ENCODE data around the gene RNU4-1.

DNA sequence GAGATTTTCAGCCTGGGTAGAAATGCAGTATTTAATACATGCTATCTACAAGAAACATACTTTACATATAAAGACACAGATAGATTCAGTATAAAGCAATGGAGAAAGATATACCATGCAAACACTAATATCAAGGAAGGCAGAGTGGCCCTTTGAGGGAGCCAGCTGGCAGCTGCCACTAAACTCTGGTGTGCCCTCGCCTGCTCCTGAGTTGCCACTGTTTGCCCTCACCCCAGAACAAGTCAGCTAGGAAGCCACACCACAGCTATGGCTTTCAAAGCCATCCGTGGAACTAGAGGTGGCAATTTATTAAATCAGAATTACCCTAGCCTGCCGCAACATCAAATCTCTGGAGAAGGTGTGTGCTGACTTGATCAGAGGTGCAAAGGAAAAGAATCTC lies 45.9 kb downstream of the RNU4-1 start:
- TF ChIP-seq BACH2 (CRISPR knock-in tag; IDR thresholded peaks at IDR 0.05; ENCODE audit: borderline replicate concordance) (no peak), OSR1 (CRISPR knock-in tag; IDR thresholded peaks at IDR 0.05) (no peak), ISL1 (CRISPR knock-in tag; IDR thresholded peaks at IDR 0.05) (no peak)

Measured in SK-N-SH treated with all-trans-retinoic acid at 6 μM for 48 hours (cell line).